Putamen (tissue), 1 donor: Measurements from ENCODE around the gene SEMA6D.

Experiments
- DNase-seq: peaks from one replicate; pipeline ENCODE4 v3.0.0-alpha.2; 2016; ENCODE audit warnings: low spot score

SEMA6D gene

GRCh38 chr15:47788685-47789084 lies 71.4 kb downstream of the SEMA6D start:
- DNase-seq = no peak

- no peak for DNase-seq
Observed at GRCh38 chr15:47791161-47791560, 73.9 kb downstream of the SEMA6D start.

GRCh38 chr15:47792231-47792630 lies 74.9 kb downstream of the SEMA6D start:
- DNase-seq = peak; percentile 72

GRCh38 chr15:47794252-47794914 lies 77.1 kb downstream of the SEMA6D start:
- DNase-seq = peak; percentile 7

GRCh38 chr15:47795864-47796263 lies 78.6 kb downstream of the SEMA6D start:
- DNase-seq = no peak

- DNase-seq = no peak
Observed at GRCh38 chr15:47796339-47796738, 79.0 kb downstream of the SEMA6D start.

- DNase-seq = no peak
Observed at GRCh38 chr15:47796830-47797229, 79.5 kb downstream of the SEMA6D start.

- no peak for DNase-seq
Observed at GRCh38 chr15:47801522-47801921, 84.2 kb downstream of the SEMA6D start.

- no peak for DNase-seq
Observed at GRCh38 chr15:47802216-47802615, 84.9 kb downstream of the SEMA6D start.

GRCh38 chr15:47803767-47804166 lies 86.5 kb downstream of the SEMA6D start:
- DNase-seq = no peak

GRCh38 chr15:47804733-47805132 lies 87.4 kb downstream of the SEMA6D start:
- no peak for DNase-seq

GRCh38 chr15:47806008-47806407 lies 88.7 kb downstream of the SEMA6D start:
- DNase-seq = no peak

GRCh38 chr15:47811172-47811571 lies 93.9 kb downstream of the SEMA6D start:
- DNase-seq = no peak

GRCh38 chr15:47812470-47812999 lies 95.2 kb downstream of the SEMA6D start:
- DNase-seq = no peak

- DNase-seq = no peak
Observed at GRCh38 chr15:47813748-47814384, 96.6 kb downstream of the SEMA6D start.

- DNase-seq = no peak
Observed at GRCh38 chr15:47814620-47815019, 97.3 kb downstream of the SEMA6D start.

GRCh38 chr15:47817969-47818548 lies 100.8 kb downstream of the SEMA6D start:
- no peak for DNase-seq

- DNase-seq = no peak
Observed at GRCh38 chr15:47819158-47819557, 101.9 kb downstream of the SEMA6D start.

- no peak for DNase-seq
Observed at GRCh38 chr15:47820057-47820746, 102.9 kb downstream of the SEMA6D start.

- DNase-seq = no peak
Observed at GRCh38 chr15:47820747-47821319, 103.5 kb downstream of the SEMA6D start.

GRCh38 chr15:47822048-47822447 lies 104.7 kb downstream of the SEMA6D start:
- DNase-seq = no peak
